GM12874 (cell line): ENCODE measurements around the gene PTPRA.

Source experiments
- TF ChIP-seq, protein P1 (sequence below): IDR thresholded peaks from 2 replicates; pipeline ENCODE4 v1.5.1; 2011; ENCODE audit warnings: low read depth, mild to moderate bottlenecking, control low read depth, low read length, moderate library complexity; ENCODE audit not compliant: insufficient read depth

PTPRA gene

DNA sequence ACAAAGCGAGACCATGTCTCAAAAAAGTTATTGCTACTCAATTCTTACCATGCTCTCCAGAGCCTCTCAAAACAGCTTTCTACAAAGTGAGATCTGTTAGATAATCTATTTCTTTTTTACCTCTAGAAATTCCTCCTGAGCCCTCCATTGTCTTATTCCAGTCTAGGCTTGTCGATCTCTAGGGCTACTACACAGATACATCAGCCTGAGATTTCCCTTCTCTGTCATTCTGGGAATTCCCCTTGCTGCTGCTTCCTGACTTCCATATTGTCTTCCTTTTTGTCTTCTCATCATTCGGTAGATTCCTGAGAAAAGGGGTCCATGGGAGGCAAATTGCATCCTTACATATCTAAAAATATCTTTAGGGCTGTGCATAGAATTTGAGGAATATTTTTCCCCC lies 94.6 kb downstream of the PTPRA start:
- TF ChIP-seq, protein P1, sequence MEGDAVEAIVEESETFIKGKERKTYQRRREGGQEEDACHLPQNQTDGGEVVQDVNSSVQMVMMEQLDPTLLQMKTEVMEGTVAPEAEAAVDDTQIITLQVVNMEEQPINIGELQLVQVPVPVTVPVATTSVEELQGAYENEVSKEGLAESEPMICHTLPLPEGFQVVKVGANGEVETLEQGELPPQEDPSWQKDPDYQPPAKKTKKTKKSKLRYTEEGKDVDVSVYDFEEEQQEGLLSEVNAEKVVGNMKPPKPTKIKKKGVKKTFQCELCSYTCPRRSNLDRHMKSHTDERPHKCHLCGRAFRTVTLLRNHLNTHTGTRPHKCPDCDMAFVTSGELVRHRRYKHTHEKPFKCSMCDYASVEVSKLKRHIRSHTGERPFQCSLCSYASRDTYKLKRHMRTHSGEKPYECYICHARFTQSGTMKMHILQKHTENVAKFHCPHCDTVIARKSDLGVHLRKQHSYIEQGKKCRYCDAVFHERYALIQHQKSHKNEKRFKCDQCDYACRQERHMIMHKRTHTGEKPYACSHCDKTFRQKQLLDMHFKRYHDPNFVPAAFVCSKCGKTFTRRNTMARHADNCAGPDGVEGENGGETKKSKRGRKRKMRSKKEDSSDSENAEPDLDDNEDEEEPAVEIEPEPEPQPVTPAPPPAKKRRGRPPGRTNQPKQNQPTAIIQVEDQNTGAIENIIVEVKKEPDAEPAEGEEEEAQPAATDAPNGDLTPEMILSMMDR: no peak

DNA sequence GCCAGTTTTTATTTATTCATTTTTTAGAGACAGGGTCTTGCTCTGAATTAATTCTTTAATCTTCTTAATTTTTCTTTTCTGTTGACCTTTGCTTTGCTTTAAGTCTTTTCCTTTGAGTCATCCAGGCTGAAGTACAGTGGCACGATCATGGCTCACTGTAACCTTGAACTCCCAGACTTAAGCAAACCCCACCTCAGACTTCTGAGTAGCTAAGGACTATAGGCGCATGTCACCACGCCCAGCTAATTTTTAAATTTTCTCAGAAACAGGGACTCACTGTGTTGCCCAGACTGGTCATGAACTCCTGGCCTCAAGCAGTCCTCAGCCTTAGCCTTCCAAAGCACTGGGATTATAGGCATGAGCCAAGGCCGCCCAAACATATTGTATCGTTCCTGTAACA lies 98.8 kb downstream of the PTPRA start:
- TF ChIP-seq, protein P1: no peak

DNA sequence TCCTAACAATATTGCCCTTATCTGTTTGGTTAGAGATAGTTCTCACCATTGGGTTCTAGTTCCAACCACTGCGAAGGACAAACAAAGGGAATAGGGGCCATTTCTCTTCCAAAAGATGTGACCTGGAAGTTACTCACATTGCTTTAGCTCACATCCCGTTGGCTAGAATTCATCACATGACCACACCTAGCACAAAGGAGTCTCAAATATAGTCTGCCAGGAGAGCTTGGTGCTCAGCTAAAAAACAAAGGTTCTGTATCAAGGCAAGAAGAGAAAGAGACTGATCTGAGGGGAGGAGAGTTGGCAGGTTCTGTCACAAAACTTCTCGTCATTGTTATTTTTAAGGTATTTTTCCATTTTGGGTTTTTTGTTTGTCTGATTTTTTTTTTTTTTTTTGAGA lies 100.3 kb downstream of the PTPRA start:
- TF ChIP-seq, protein P1: no peak

DNA sequence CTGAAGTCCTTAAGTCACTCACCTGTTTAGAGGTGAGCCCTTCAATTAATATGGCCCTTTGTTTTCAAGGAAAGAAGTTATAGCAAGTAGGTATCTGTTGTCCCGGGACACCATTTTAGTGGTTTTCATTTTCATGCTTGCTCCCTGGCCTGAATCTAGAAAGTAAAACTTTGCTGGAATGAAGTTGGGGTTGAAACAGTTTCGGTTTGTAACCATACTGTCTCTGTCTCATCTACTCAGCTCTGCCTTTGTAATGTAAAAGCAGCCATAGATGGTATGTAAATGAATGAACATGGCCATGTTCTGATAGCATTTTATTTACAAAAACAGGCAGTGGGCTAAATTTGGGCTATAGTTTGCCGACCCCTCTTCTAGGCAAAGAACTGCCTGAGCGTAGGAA lies 105.2 kb downstream of the PTPRA start:
- TF ChIP-seq, protein P1: no peak

DNA sequence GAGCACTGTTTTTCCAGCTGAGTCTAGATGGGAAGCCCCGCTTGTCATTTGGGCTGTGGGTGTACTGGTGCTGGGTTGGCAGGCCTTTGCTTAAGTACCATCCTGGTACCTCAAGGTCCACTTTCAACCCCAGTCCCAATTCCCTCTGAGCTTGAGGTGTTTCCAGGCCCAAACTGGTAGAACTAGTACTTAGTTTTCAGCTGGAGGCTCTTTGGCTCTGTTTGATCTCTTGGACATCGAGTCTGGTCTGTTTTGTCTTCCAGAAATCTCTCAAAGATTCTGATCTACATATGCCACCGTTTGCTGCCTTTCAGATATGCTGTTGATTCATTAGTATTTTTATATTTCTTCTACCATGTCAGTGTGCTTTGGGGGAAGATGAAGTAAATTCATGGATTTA lies 108.4 kb downstream of the PTPRA start:
- TF ChIP-seq, protein P1: no peak

DNA sequence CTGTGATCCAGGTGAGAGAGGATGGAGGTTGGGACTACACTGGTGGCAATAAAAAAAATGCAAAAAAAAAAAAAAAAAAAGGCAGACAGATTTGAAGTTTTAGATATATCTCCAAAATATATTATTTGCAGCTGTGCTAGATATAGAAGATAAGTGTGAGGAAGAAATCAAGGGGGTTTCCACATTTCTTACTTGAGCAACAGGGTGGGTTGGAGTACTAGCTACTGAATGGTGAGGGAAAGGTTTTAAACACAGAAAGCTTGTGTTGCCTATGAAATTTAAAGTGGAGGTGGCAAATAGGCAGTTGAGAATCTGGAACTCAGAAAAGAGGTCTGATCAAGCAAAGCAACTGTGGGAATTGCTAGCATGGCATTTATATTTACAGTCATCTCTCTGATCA lies 110.2 kb downstream of the PTPRA start:
- TF ChIP-seq, protein P1: no peak

DNA sequence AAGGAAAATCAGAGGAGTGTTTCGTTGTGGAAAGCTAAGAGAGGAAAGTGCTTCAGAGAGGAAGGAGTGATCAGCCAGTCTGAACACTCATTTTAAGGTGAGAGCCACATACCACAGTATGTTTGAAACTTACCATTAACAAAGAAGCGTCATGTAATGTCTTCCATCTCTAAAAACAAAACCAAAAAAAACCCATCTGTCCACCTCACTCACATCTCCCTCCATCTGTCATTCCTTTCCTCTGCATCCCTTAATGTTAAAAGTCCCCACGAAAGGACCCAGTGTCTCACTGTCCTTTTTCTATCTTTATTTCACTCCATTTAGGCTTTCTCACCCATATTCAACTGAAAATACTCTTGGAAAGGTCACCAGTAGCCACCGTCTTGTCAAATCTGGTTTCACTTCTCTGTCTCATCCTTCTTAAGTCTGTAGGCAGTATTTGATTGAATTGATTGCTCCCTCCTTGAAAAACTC lies 110.8 kb downstream of the PTPRA start:
- TF ChIP-seq, protein P1: no peak

DNA sequence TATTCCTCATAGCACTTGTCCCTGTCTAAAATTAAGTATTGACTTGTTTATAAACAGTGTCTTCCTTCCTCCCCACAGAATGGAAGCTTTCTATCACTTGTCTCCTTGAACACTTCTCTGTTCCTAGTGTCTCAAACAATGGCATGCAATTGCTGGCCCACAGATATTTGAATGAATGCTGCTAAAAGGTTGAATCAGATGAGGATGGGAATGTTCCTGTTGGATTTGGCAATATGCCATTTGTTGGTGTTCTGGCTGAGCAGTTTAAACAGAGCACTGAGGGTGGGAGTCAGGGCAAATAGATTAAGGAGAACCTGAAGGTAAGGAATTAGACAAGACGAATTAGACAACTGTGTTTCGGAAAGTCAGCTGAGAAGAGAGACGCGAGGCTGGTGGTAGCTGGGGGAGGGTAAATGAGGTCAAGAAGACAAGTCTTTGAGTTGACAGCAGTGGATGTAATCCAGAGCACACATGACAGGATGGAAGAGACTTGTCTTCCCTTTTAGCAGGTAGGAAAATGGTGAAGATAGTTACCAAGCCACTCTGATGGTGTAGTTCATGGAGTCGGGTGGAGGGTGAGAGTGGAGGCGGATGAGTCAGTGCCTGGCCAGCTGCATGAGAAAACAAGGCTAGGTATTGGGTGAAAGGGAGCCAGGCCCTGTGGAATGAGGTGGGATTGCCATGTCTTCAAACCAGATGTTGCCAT lies 111.8 kb downstream of the PTPRA start:
- TF ChIP-seq, protein P1: no peak
